NOMO-1 treated with DMSO at 0.1 percent for 48 hours (cell line): Measurements from ENCODE around the gene GVQW3.
A peak's percentile ranks its signal among the peaks of the same experiment; 100 is the strongest.

ENCODE experiments used
- DNase-seq: peaks from one replicate; lab custom pipeline; 2025; ENCODE audit not compliant: unreplicated experiment; lab: John Stamatoyannopoulos, UW

GVQW3 gene

DNA sequence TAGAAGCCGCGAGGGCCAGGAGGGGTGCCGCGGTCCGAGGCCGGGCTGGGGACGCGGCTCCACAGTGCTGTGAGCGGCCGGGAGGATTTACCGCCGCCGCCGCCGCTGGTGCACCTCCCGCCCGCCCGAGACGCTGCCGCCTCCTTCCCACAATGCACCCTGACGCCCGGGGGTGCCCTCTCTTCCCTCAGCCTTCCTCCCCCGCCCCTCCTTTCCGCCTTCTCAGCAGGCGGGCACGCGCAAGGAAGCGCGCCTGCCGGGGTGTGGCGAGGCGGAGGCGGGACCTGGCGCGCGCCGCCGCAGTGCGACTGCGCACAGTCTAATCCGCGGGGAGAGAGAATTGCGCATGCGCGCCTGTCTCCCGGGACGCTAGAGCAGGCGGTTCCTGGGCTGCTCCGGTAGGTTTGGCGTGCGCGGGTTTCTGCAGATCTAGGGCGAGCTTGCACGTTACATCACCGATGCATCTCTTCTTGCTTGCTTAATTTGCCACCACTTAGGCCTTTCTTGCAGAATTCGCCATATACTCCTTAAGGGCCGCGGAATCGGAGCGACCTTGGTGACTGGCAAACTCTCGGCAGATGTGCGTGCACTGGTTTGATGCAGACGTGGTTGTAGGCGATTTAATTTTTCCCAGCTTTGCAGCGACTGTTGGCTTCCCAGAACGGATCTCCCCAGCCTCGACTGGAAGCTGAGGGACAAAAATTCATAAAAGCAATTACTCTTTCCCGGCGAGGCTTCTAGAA is at the start of gene GVQW3, which contains the start of gene THAP12:
Gene GVQW3 (plus strand): TSS at position 347 of the 743 bp plus-strand sequence. CDS start 506 bp downstream, outside the sequence.
Gene THAP12 (minus strand): TSS at position 156 of the 743 bp plus-strand sequence. CDS start 296 bp downstream, outside the sequence.
- DNase-seq, result peak; percentile 97

DNA sequence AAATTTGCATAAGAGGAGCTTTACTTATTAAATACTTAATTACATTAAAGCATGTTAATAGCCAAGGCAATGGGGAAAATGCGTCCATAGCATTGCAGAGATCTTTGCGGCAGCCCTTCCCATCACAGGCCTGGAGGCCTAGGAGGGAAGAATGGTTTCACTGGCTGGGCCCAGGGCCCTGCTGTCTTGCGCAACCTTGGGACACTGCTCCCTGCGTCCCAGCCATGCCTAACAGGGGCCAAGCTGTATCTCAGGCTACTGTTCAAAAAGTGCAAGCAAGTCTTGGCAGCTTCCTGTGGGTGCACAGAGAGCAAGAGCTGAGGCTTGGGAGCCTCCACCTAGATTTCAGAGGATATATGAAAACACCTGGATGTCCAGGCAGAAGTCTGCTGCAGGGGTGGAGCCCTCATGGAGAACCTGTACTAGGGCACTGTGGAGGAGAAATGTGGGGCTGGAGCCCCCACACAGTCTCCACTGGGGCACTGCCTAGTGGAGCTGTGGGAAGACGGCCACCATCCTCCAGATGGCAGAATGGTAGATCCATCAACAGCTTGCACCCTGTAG is 46.2 kb upstream of the GVQW3 start:
- no peak for DNase-seq

DNA sequence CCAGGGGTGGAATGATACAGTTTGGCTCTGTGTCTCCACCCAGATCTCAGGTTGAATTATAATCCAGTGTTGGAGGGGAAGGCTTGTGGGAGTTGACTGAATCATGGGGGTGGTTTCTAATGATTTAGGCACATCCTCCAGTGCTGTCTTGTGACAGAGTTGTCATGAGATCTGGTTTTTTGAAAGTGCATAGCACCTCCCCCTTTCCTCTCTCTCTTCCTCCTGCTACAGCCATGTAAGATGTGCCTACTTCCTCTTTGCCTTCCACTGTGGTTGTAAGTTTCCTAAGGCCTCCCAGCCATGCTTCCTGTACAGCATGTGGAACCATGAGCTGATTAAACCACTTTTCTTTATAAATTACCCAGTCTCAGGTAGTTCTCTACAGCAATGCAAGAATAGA is 45.3 kb upstream of the GVQW3 start:
- peak; percentile 81 for DNase-seq

DNA sequence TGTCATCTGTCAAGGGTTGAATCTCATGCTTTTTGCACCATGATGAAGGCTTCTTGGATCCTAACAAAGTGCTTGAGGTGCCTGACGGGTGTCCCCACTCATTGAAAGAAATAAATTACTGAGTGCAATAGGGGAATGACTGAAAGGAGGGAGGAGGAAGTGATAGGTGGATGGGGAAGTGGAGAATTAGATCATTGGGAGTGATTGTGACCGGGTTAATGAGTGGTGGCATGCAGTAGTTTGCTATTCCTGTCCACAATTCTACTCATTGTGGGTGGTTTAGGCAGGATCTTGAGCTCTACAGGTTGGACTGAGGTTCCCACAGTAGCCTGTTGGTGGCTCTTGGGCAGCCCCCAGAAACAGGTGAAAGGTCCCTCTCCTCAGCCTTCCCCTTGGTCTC is 44.5 kb upstream of the GVQW3 start:
- peak; percentile 18 for DNase-seq

DNA sequence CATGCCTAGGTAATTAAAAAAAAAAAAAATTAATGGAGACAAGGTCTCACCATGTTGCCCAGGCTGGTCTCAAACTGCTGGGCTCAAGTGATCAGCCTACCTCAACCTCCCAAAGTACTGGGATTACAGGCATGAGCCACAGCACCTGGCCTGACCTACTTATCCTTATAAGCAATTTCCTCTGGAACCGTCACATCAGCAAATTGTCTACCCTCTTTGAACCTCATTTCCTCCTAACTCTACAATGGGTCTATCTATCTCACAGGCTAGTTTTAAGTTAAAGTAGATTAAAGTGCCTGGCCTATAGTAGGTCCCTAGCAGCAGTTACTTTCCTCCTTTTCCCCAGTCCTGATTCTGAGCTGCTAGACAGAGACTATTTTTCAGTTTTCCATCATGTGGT is 43.7 kb upstream of the GVQW3 start:
- no peak for DNase-seq

DNA sequence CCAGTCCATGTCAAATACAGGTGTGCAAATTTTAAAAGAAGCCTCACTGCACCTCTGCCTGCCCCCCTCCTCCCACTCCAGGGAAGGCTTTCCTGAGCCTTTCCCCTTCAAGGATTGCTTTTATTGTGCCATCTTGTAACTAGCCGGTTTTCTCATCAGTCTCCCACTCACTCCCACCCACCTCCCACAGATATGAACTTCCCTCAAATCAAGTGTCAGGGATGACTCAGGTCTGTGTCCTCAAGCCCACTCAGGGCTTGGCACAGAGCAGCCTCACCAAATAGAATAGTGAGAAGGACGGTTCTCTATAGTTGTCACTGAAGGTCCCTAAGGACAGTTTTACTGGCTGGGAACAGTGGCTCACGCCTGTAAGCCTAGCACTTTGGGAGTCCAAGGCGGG is 43.2 kb upstream of the GVQW3 start:
- no peak for DNase-seq

DNA sequence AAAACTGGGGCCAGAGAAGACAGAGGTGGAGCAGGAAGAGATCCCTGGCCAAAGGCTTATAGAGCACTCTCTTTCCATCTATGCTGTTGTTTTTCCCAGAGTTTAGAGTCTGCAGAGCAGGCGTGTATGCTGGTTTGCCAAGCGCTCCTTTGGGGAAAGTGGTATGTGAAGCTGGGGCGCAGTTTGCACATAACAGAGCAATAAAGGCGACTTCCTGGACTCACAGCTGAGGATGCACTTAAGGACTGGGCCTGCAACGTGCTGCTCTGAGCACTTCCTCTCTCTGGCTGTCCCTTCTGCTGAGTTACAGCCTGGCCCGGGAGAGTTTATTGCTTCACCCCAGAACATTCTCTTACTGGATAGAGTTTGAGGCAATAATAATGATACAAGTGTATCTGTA is 41.9 kb upstream of the GVQW3 start:
- peak; percentile 97 for DNase-seq

DNA sequence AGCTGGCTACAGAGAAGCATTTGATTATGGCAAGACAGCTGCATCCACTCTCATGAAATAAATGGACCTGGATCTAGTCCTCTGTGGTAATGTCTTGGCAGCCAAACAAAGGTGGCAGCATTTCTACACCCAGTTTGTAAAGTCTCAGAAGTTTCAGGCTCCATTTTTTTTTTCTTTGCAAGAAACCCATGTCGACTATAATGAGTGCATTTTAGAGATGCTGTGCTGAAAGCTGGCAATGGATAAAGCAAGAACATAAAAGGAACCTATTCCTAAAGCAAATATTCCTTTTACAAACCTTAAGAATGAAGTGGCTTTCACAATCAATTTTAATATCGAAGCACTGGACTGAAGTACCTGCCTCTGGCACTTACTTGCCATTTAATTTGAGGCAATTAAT is 33.7 kb upstream of the GVQW3 start:
- DNase-seq, result no peak

DNA sequence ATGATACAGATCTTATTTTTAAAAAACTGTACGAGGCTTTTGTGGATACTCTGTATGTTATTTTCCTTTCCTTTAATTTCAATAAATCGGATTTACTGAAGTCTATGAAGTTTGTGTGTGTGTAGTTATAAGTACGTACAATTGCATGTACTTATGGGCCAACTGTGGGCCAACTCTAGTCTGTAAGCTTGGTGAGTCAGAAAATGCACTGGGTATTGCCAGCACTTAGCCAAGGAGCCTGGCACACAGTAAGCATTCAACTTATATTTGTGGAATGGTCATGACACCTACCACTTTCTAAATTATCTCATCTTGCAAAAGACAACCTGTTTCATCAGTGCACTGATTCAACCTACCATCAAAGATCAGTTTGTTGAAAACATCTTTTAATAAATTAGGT is 32.8 kb upstream of the GVQW3 start:
- no peak for DNase-seq

DNA sequence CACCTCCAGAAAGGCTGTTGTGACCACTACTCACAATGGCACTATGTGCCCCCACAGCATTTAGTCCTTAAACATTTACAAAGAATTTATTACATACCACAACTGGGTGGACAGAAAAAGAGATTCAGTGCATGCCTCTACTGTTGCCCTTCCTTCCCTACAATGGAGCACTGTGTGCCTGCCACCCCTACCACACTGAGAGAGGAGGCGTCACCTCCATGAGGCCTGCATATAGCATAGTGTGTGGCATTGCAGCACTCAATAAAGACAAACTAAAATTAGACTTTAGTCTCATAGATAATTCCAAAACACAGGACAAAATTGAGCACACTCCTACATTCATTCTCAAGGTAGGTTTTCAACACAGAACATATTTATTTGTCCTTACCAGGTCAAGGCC is 26.0 kb upstream of the GVQW3 start:
- no peak for DNase-seq

DNA sequence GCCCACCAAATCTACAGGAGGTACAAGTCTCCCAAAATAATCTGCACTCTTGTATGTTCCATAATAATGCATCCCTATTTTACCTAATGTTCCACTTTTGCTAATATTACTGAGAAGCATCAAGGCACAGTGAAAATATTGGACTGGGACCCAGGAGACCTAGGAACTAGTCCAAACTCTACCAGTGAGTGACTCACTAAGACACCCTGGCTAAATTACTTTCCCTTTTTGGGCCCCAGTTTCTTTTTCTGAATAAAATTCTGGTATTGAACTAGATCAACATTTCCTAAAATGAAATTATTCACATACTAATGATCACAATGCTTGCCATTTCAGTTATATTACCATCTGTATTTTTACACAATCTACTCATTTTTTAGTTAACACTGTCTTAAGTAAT is 19.7 kb upstream of the GVQW3 start:
- DNase-seq, result no peak

DNA sequence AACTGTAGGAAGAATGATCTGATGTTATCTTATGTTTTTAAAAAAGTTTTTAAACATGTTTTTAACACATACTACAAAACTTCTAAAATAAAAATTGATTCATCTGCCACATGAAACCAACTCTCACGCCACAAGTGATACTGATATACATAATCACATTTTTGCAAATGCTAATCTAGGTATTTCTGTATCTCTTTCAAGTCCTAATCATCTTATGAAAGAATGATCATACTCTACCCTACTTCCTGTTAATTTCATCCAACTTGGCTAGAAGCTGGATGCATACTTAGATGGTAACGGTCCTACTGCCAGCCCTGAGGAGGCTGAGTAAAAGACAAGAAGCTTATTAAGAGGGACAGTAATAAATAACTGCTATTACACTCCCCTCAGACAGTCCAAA is 19.3 kb upstream of the GVQW3 start:
- DNase-seq, result no peak

DNA sequence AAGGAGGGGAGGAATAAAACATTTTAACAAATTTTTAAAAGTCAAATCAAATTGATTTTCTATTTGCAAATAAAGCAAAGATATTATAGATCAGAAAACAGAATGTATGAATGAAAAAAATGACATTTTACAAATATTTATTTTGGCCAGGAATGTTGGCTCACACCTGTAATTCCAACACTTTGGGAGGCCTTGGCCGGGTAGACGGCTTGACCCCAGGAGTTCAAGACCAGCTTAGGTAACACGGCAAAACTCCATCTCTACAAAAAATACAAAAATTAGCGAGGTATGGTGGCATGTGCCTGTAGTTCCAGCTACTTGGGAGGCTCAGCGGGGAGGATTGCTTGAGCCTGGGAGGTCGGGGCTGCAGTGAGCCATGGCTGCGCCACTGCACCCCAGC is 18.4 kb upstream of the GVQW3 start:
- no peak for DNase-seq

DNA sequence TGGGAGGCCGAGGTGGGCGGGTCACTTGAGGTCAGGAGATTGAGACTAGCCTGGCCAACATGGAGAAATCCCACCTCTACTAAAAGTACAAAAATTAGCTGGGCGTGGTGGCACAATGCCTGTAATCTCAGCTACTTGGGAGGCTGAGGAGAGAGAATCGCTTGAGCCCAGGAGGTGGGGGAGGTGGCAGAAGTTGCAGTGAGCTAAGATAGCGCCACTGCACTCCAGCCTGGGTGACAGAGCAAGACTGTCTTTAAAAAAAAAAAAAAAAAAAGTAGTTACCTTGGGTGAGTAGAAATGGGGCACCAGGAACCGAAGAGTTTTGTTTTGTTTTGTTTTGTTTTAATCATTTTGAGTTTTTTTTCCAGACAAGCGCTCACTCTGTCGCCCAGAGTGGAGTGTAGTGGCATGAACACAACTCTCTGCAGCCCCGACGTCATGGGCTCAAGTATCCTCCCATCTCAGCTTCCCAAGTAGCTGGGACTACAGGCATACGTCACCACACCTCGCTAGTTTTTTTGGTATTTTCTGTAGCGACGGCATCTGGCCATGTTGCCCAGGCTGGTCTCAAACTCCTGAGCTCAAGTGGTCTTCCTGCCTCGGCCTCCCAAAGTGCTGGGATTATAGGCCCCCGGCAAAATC is 16.0 kb upstream of the GVQW3 start:
- no peak for DNase-seq

DNA sequence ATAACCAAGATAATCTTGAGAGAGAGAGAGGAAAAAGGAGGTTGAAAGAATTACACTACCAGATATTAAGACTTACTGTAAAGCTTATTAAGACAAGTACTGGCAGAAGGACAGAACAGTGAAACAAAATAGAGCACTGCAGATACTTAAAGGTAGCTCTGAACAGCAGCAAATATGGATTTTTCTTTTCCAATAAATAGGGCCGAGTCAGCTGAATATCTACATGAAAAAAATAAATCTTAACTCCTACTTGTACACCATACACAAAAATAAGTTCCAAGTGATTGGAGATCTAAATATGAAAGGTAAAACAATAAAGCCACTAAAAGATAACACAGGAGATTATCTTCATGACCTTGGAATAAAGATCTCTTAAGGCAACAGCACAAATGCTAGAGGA is 12.6 kb upstream of the GVQW3 start:
- no peak for DNase-seq

DNA sequence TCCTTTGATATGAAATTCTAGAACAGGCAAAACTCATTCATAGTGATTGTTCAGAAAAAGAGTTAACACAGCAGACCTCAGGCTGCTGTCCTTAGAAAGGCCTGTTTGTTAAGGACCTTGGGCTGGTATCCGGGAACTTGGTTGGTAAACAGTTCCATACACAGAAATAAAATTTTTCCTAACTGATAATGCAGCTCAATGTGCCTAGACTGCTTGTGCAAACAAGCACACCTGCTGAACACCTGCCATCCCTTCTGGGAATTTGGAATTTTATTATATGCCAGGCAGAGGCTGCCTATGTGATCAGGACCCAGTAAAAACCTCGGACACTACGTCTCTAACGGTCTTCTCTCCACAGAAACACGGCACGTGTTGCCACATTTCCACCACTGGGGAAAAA is 11.7 kb upstream of the GVQW3 start:
- DNase-seq, result no peak

DNA sequence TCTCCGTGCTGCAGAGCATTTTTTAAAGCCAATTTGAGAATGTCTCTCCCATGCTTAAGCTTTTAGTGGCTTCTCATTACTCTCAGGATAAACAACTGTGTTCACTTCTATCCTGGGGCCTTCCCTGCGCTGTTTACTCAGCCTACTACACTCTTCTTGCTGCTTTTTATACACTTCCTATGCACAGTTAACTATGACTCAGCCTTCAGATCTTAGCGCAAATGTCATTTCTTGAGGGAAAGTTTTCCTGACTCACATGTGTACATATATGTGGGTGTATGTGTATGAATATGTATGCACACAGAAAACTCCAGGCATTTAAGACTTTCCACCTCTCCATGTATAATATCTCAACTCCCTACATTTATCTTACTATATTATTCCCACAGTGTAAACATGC is 10.0 kb upstream of the GVQW3 start:
- DNase-seq, result no peak

DNA sequence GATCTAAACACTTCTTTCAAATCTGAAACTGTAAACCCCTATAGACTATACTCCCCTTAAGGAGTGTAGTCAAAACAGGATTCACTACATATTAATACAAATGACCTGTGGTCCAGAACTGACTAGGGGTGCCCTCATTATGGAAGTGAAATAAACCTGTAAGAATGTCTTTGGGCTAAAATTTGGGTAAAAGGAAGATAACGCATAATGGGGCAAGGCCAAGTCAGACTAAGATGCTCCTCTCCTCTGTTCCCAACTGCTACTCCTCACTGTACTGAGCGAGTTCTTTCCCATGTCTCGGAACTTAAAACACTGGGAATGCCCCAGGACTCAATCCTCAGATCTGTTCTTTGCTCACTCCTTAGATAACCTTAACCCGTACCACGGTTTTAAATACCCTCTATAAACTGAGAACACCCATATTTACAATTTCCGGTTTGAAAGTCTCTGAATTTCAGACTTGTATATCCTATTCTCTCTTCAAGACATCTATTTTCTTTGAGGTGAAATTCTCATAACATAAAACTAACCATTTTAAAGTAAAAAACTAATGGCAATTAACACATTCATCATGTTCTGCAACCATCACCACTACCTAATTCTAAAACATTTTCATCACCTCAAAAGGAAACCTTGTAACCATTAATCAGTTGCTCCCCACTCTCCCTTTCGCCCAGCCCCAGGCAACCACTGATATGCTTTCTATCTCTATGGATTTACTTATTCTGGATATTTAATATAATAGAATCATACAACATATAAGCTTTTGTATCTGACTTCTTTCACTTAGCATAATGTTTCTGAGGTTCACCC is 4.2 kb upstream of the GVQW3 start:
- no peak for DNase-seq

DNA sequence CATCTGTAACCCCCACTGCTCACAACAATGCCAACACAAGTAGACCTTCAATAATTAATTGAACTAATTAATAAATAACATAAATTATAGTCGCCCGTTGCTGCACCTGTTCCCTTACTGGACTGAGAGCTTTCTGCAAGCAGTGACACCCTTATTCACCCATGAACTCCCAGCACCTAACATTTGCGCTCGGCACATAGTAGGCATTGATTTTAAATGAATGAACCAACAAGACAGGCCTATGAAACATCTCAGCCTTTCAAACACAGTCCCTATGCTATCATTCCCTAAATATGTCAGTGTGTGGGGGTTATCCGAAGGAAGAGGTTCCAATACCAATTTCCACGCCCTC is 1.3 kb upstream of the GVQW3 start:
- no peak for DNase-seq

DNA sequence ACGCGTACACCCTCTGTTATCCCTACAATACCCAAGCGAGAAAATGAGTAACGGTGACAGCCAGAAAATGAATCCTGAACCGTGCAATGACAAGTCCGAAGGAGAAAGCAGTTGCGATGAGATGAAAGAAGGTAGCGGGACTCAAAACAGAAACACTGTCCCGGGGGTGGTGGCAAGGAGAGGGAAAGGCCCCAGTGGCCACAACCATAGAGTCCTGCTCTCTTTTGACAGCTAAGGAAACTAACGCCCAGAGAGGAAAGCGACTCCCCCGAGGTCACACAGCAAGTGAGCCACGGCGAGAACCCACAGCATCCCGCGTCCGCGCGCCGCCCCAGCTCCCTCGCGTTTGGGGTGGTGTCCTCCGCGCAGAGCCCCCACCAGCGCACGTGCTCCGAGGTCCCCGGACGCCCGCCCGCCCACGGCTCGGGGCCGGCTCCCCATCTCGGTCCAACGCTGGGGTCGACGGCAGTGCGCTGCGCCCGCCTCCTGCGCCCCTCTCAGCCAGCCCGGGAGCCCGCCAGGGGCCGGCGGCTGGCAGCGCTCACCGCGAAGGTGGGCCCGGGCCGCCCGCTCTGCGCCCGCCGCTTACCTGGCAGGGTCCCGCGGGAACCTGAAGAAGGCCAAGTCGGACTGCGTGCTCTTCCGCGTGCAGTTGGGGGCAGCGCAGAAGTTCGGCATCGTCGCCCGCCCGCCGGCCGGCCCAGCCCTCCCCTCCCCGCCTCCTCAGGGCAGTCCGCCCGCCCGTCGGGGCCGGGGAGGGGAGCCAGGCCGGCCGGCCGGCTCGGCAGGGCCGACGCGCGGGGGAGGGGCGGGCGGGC is 755 bp upstream of the GVQW3 start:
- DNase-seq, result peak; percentile 55

DNA sequence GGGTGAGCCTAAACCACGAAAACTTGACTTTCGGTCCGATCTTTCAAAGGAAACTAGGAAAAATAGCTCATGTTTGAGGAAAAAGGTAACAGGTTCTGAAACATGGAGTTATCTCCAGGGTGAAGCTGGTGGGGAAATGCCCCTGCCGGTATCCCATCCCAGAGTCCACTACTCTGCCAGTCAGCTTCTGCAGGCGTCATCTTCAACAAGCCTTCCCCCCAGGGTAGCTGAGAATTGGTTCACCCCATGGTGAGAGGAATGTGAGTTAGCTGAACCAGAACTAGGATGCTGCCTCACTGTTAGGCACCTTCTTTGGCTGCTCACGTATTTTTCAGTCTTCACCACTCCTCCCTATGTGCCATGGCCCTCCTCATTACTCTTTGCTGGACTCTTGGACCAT is 1.1 kb downstream of the GVQW3 start:
- DNase-seq, result no peak
